ENCODE measurements around the gene PAH. TPM values are rescaled to one million over a fixed set of nuclear protein-coding genes. Genes with fewer than 3 reads are reported as not detected.

Gene PAH
- total and polyA plus RNA-seq, 7 donors, result 0.03 to 0.62 (median 0.30) TPM; not detected in 4

GRCh38 chr12:102793921-102794320, 123.1 kb downstream of the PAH start:
- Histone ChIP-seq H3K27ac (no peak overlapping the region), H3K4me3 (no peak overlapping the region), H3K27me3 (ENCODE audit: insufficient read depth in 3 of 3, low read length in 2 of 3) (no peaks in the 10 kb centered on the region), H3K4me1 (no peaks in the 10 kb centered on the region), H3K36me3 (ENCODE audit: insufficient read depth in 1 of 2, low read depth in 1 of 2) (no peaks in the 10 kb centered on the region), H3K9me3 (no peaks in the 10 kb centered on the region)
- ATAC-seq, result no peak
- DNase-seq, result no peak
- intact Hi-C loops (cut with DNase I), result no loop called here
- WGBS, 3 donors, result 43 to 56% (median 44%) methylated on average over 7 of the region's 7 CpGs
- TF ChIP-seq CTCF (IDR thresholded peaks at IDR 0.05), result no peak

Other genes starting within 250 kb of the PAH start
- not detected for gene ASCL1, start 40.4 kb upstream of the PAH start, total RNA-seq
- gene ASCL1, start 40.4 kb upstream of the PAH start, polyA plus RNA-seq, result under 1 TPM in 2 of 3 donors, not detected in 1; 0.01 to 0.03 TPM

Measured in psoas muscle (tissue), 8 donors.